HepG2 (cell line): Measurements from ENCODE around the gene KCNIP4. TPM values are rescaled to one million over a fixed set of nuclear protein-coding genes. Genes with fewer than 3 reads are reported as not detected.

Experiments
- ATAC-seq: fragments of 200-7000 bp; cut with Tn5 transposase; 3 replicates; pipeline ENCODE4 v1.9.1; 2020; ENCODE audit warnings: mild to moderate bottlenecking, moderate library complexity
- BruUV-seq: library from RNA; stranded (reverse); fragments of 400-500 nt; replicated peaks from 2 replicates; lab custom pipeline; 2021; lab: Mats Ljungman, UMichigan
- CTCF ChIA-PET: fragments of 300-600 bp; formaldehyde crosslinking; extraction: SDS; loops from one replicate; lab custom pipeline; 2021; ENCODE audit warnings: low total read pairs, inconsistent platforms, low intra/inter-chr PET ratio; lab: Yijun Ruan, JAX
- POLR2A ChIA-PET: fragments of 350-600 bp; sonication (Branson Sonifier 250); formaldehyde crosslinking; loops from one replicate; lab custom pipeline; 2020; ENCODE audit warnings: antibody characterized with exemption, inconsistent platforms; lab: Yijun Ruan, JAX
- DNase-seq: peaks from one replicate; pipeline ENCODE4 v3.0.0-alpha.2; 2015; ENCODE audit warnings: low spot score
- FAIRE-seq: peaks from 3 replicates; lab custom pipeline; 2011; peaks lifted over from hg19 to GRCh38; lab: Jason Lieb, UNC
- H2AFZ ChIP-seq: one replicate; pipeline ENCODE4 v1.6.1; 2011; ENCODE audit warnings: low read length, inconsistent platforms
- H3K27ac ChIP-seq: fragments of 300-600 bp; 3 replicates; pipeline ENCODE4 v1.8.0; 2011; ENCODE audit warnings: mixed run types, mild to moderate bottlenecking, mixed read lengths, low read length, inconsistent platforms; ENCODE audit not compliant: insufficient read depth; ENCODE audit errors: extremely low read length
- H3K27me3 ChIP-seq, 2 experiments: fragments of 200-600 bp in 1 of 2; 2 replicates in 1 of 2; 3 replicates in 1 of 2; pipeline versions ENCODE4 v1.6.0 to v1.8.0; 2011; ENCODE audit warnings: low read length in 2 of 2, mild to moderate bottlenecking in 2 of 2, moderate library complexity in 2 of 2, inconsistent platforms in 1 of 2; ENCODE audit not compliant: insufficient read depth in 2 of 2, control insufficient read depth in 1 of 2
- H3K36me3 ChIP-seq, 2 experiments: fragments of 200-600 bp in 1 of 2; replicated peaks in 1 of 2; 2 replicates in 1 of 2; 3 replicates in 1 of 2; pipeline versions ENCODE4 v1.5.1 to v1.8.0; 2011; ENCODE audit warnings: low read length in 2 of 2, inconsistent platforms in 1 of 2; ENCODE audit not compliant: insufficient read depth in 2 of 2, control insufficient read depth in 1 of 2
- H3K4me1 ChIP-seq: 2 replicates; pipeline ENCODE4 v1.5.1; 2012; ENCODE audit warnings: low read length, inconsistent platforms; ENCODE audit not compliant: insufficient read depth
- H3K4me2 ChIP-seq: 2 replicates; pipeline ENCODE4 v1.6.0; 2011; ENCODE audit warnings: low read depth, low read length, inconsistent platforms
- H3K4me3 ChIP-seq, 3 experiments: fragments of 200-600 bp in 1 of 3; sonication (generic), shearing (Covaris generic) in 1 of 3; replicated peaks in 1 of 3; 2 replicates each; pipeline ENCODE4 v1.5.1; 2011 to 2016; ENCODE audit warnings: low read length in 3 of 3, inconsistent platforms in 2 of 3, low read depth in 2 of 3, mild to moderate bottlenecking in 2 of 3, control low read depth in 1 of 3, mixed read lengths in 1 of 3; ENCODE audit not compliant: insufficient read depth in 1 of 3
- H3K79me2 ChIP-seq: one replicate; pipeline ENCODE4 v1.6.1; 2011; ENCODE audit warnings: low read length, inconsistent platforms; ENCODE audit not compliant: insufficient read depth
- H3K9ac ChIP-seq: 2 replicates; pipeline ENCODE4 v1.6.0; 2011; ENCODE audit warnings: mild to moderate bottlenecking, low read depth, low read length, inconsistent platforms; ENCODE audit not compliant: insufficient read depth
- H3K9me3 ChIP-seq: 2 replicates; pipeline ENCODE4 v1.5.1; 2012; ENCODE audit warnings: mild to moderate bottlenecking, low read length
- H4K20me1 ChIP-seq: 2 replicates; pipeline ENCODE4 v1.6.0; 2011; ENCODE audit warnings: inconsistent platforms, mild to moderate bottlenecking, low read length, moderate library complexity; ENCODE audit not compliant: insufficient read depth
- DRAP1 ChIP-seq: IDR thresholded peaks from 2 replicates; pipeline ENCODE4 v1.6.1; 2016; ENCODE audit warnings: missing genetic modification reagents, missing compliant biosample characterization
- LCORL ChIP-seq, 2 experiments: fragments of 450-650 bp in 1 of 2; sonication (generic) in 1 of 2; formaldehyde crosslinking in 1 of 2; IDR thresholded peaks; 2 replicates each; pipeline versions ENCODE4 v1.5.0 to v1.6.1; 2017 to 2020; ENCODE audit warnings: antibody characterized with exemption in 1 of 2, missing genetic modification reagents in 1 of 2
- ZNF276 ChIP-seq: sonication (generic); formaldehyde crosslinking; IDR thresholded peaks from 2 replicates; pipeline ENCODE4 v1.4.0; 2020; ENCODE audit warnings: mild to moderate bottlenecking, low read depth, missing genetic modification reagents
- ZNF326 ChIP-seq: sonication (generic); formaldehyde crosslinking; IDR thresholded peaks from 2 replicates; pipeline ENCODE4 v1.4.0; 2020; ENCODE audit warnings: missing genetic modification reagents, borderline replicate concordance
- ZNF784 ChIP-seq: sonication (generic); formaldehyde crosslinking; IDR thresholded peaks from 2 replicates; pipeline ENCODE4 v1.5.1; 2020; ENCODE audit warnings: missing genetic modification reagents, mild to moderate bottlenecking, borderline replicate concordance
- WGBS: methylation state at CpG from one replicate; pipeline ENCODE4 v1.1.6; 2017; ENCODE audit warnings: low lambda C conversion rate; 5-methylcytosine and 5-hydroxymethylcytosine counted together
- in situ Hi-C: cut with HindIII; loops from 2 replicates; pipeline ENCODE4 v1.10.0; 2017; ENCODE audit warnings: low pct_unique_long_range_greater_than_20kb; ENCODE audit not compliant: extremely low pct_ligation_motif_present
- intact Hi-C: fragments of 100-400 bp; cut with micrococcal nuclease; formaldehyde crosslinking; loops from one replicate; pipeline ENCODE4 v1.10.0; 2022; ENCODE audit not compliant: unreplicated experiment
- polyA plus RNA-seq, 8 experiments: library from polyadenylated mRNA; depleted of rRNA in 3 of 8; stranded (reverse) in 7 of 8; unstranded in 1 of 8; fragments of >200 nt; fragmentation: Illumina TruSeq in 4 of 8; extraction: Trizol in 4 of 8; gene quantifications; 2 replicates each; pipeline versions ENCODE4 v1.2.1 to v1.2.3, GENCODE V29; 2011 to 2016; ENCODE audit warnings: low read depth in 4 of 8, missing spikeins in 1 of 8, mixed read lengths in 1 of 8; ENCODE audit not compliant: insufficient read depth in 1 of 8
- total RNA-seq, 5 experiments: library from RNA; depleted of rRNA; stranded (reverse); fragments of >200 nt; fragmentation: Illumina TruSeq; extraction: Trizol; gene quantifications; 2 replicates each; pipeline ENCODE4 v1.2.3, GENCODE V29; 2016; ENCODE audit warnings: low read depth in 1 of 5

The KCNIP4 gene
- total and polyA plus RNA-seq, 2 of the 13 experiments (the other 11 are each of a cell fraction or from before 2014, with no cell fraction given), result 0.09 TPM; not detected in 1

GRCh38 chr4:20995610-20996009 lies 953.0 kb downstream of the KCNIP4 start (continued):
- no peak for TF ChIP-seq ZNF326 (CRISPR knock-in tag)
- TF ChIP-seq ZNF784 (CRISPR knock-in tag), result no peak

GRCh38 chr4:20995015-20995414 lies 953.6 kb downstream of the KCNIP4 start:
- CTCF ChIA-PET, result no interaction called here

GRCh38 chr4:20992002-20992401 lies 956.6 kb downstream of the KCNIP4 start:
- Histone ChIP-seq H3K79me2 (no peaks in the 10 kb centered on the region), H3K27me3 (no peaks in the 10 kb centered on the region), H3K9ac (no peak overlapping the region), H3K27ac (no peak overlapping the region), H4K20me1 (no peaks in the 10 kb centered on the region), H2AFZ (no peak overlapping the region), H3K4me2 (no peak overlapping the region), H3K4me1 (no peaks in the 10 kb centered on the region), H3K9me3 (peaks cover 26% of the 10 kb centered on the region; the same call in 1 of the 2 replicates), H3K4me3 (no peak overlapping the region), H3K36me3 (no peaks in the 10 kb centered on the region)
- ATAC-seq (no peak), DNase-seq (no peak), FAIRE-seq (no peak)
- no peak for TF ChIP-seq ZNF276 (CRISPR knock-in tag)
- ChIA-PET CTCF (no interaction called here), POLR2A (no interaction called here)
- in situ Hi-C loops, result no loop called here
- 33% methylated on average over 3 of the region's 3 CpGs for WGBS
- intact Hi-C loops, result no loop called here
- BruUV-seq, result no TSS peak

More at GRCh38 chr4:20995015-20995414, 953.6 kb downstream of the KCNIP4 start:
- FAIRE-seq, result no peak
- no peak overlapping the region for H3K9ac ChIP-seq
- no peak for TF ChIP-seq DRAP1
- TF ChIP-seq LCORL (IDR thresholded peaks at IDR 0.05), result 0 out of 2 replicates have a peak, but pooled peaks have one; percentile 16
- no peak for TF ChIP-seq LCORL (CRISPR knock-in tag; IDR thresholded peaks at IDR 0.05)
- no peak overlapping the region for H3K27ac ChIP-seq
- H3K27me3 ChIP-seq, result no peaks in the 10 kb centered on the region
- H3K4me3 ChIP-seq, result no peak overlapping the region
- H3K9me3 ChIP-seq, result peaks cover 31% of the 10 kb centered on the region; the same call in 1 of the 2 replicates
- no peaks in the 10 kb centered on the region for H3K36me3 ChIP-seq
- H4K20me1 ChIP-seq, result no peaks in the 10 kb centered on the region
- H3K4me1 ChIP-seq, result no peaks in the 10 kb centered on the region
- POLR2A ChIA-PET, result no interaction called here
- ATAC-seq, result no peak
- 2% methylated on average over 3 of the region's 3 CpGs for WGBS
- intact Hi-C loops, result no loop called here
- H2AFZ ChIP-seq, result no peak overlapping the region
- DNase-seq, result no peak
- in situ Hi-C loops, result no loop called here
- H3K79me2 ChIP-seq, result no peaks in the 10 kb centered on the region
- BruUV-seq, result no TSS peak
- no peak overlapping the region for H3K4me2 ChIP-seq
